Measurements from ENCODE around the gene IGFLR1. TPM values are rescaled to one million over a fixed set of nuclear protein-coding genes. Genes with fewer than 3 reads are reported as not detected.

Gene IGFLR1
- total RNA-seq, 1 donor from 2014 or later = 3.1 TPM

DNA sequence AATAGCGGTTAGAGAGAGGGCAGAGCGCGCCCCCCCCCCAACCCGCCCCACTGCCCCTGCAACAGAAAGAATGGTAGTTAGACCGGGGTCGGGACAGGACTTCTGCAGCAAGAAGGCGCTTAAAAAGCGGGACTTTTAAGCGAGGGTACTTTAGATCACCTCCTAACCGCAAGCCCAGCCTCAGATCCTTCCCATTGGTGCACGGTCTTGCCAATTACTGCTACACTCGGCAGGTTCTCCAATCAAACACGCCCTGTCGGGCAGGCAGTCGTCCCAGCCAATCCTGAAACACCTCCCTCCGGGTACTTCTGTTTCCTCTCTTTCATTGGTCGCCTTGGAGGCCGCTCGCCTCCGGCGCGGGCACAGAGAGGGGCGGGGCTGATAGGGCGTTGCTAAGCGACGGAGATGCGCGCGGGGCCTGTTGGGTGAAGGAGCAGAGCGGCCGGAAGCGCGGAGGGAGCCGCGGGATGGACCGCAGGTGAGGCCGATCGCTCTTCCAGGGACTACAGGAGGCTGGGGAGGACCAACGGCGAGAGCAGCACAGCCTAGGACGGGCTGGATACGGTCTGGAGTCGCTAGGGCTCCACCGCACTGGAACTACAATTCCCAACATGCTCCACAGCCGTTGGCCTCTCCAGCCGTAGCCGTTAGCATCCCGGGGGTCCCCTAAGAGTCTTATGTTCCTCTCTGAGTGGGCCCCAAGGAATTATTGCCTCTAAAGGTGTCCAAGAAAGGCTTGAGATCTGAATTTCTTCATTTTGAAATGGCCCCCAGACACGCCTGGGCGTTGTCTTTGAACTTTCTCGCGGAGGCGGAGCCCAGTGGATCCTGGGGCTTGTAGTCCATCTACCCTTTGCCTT is 15.7 kb upstream of the IGFLR1 start, which contains the start of gene PROSER3:
Gene PROSER3, plus strand, starts transcription at position 428 of the 860 bp plus-strand sequence. Its CDS starts 40 bp downstream, at position 468.
- Mint-ChIP-seq H3K27me3 (ENCODE audit: unreplicated experiment) (no peaks in the 10 kb centered on the region), H3K27ac (ENCODE audit: unreplicated experiment) (peak within 1 kb of the TSS; percentile 96), H3K36me3 (ENCODE audit: unreplicated experiment) (peaks cover 13% of the 10 kb centered on the region), H3K4me1 (ENCODE audit: unreplicated experiment) (peaks cover 25% of the 10 kb centered on the region), H3K4me3 (ENCODE audit: unreplicated experiment) (peak within 1 kb of the TSS; percentile 87), H3K9me3 (ENCODE audit: unreplicated experiment) (no peaks in the 10 kb centered on the region)
- peak; percentile 99 for DNase-seq (ENCODE audit: extremely low spot score, unreplicated experiment)
- TF ChIP-seq CTCF (IDR thresholded peaks at IDR 0.05) = no peak

GRCh38 chr19:35757231-35757748 is 15.0 kb upstream of the IGFLR1 start:
- Mint-ChIP-seq H3K9me3 (ENCODE audit: unreplicated experiment) (no peaks in the 10 kb centered on the region), H3K4me3 (ENCODE audit: unreplicated experiment) (peak overlapping the region; percentile 87), H3K4me1 (ENCODE audit: unreplicated experiment) (peaks cover 25% of the 10 kb centered on the region), H3K27me3 (ENCODE audit: unreplicated experiment) (no peaks in the 10 kb centered on the region), H3K36me3 (ENCODE audit: unreplicated experiment) (peaks cover 13% of the 10 kb centered on the region), H3K27ac (ENCODE audit: unreplicated experiment) (peak overlapping the region; percentile 96)
- peak; percentile 90 for DNase-seq (ENCODE audit: extremely low spot score, unreplicated experiment)
- no peak for TF ChIP-seq CTCF (IDR thresholded peaks at IDR 0.05)

DNA sequence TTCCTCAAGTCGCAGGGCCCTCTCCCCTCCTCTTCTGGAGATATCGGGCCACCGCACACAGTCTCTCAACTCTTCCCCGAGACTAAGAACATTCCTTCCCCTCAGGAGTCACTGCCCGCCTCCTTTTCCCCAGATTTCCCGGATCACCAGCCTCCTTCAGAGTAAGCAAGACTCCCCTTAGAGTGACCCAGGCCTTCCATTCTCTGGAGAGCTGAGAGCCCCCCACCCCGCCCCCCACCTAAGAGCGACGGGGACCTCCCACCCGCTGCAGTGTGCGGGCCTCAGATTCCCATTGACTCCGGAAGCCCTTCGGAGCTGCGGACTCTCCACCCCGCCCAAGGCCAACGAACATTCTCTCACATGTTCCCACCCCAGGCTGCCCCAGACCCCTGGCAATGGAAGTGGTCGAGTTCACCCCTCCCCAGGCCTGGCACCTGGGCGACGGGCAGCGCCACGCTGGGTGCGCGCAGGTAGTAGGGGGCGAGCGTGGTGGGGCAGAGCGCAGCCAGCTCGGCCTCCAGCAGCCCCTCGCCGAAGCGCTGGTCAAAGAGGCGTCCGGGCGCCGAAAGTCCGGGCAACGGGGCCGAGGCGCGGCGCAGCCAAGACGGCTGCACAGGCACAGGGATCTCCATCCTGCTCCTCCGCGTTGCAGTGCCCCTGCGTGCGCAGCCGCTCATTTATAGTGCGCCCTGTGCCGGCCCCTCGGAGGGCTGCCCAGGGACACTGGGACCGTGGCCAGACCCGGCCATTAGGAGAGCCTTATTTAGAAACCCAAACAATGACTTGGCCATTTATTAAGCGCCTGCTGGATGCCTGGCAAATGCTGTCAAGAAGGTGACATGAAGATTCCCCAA is 14.4 kb upstream of the IGFLR1 start, which contains the start of gene HSPB6:
Gene HSPB6, minus strand, starts transcription at position 653 of the 854 bp plus-strand sequence. Its CDS starts 21 bp downstream, at position 632.
- DNase-seq (ENCODE audit: extremely low spot score, unreplicated experiment) = no peak
- H3K9me3 Mint-ChIP-seq (ENCODE audit: unreplicated experiment) = no peaks in the 10 kb centered on the region
- TF ChIP-seq CTCF (IDR thresholded peaks at IDR 0.05) = no peak
- no peaks in the 10 kb centered on the region for H3K27me3 Mint-ChIP-seq (ENCODE audit: unreplicated experiment)
- peak within 1 kb of the TSS; percentile 96 for H3K27ac Mint-ChIP-seq (ENCODE audit: unreplicated experiment)
- peaks cover 7% of the 10 kb centered on the region for H3K36me3 Mint-ChIP-seq (ENCODE audit: unreplicated experiment)
- peaks cover 25% of the 10 kb centered on the region for H3K4me1 Mint-ChIP-seq (ENCODE audit: unreplicated experiment)
- peak within 1 kb of the TSS; percentile 87 for H3K4me3 Mint-ChIP-seq (ENCODE audit: unreplicated experiment)

GRCh38 chr19:35755550-35756376 is 13.5 kb upstream of the IGFLR1 start:
- no peak for TF ChIP-seq CTCF (IDR thresholded peaks at IDR 0.05)
- no peaks in the 10 kb centered on the region for H3K9me3 Mint-ChIP-seq (ENCODE audit: unreplicated experiment)
- H3K27me3 Mint-ChIP-seq (ENCODE audit: unreplicated experiment) = no peaks in the 10 kb centered on the region
- H3K36me3 Mint-ChIP-seq (ENCODE audit: unreplicated experiment) = peaks cover 7% of the 10 kb centered on the region
- H3K27ac Mint-ChIP-seq (ENCODE audit: unreplicated experiment) = peak overlapping the region; percentile 69
- peaks cover 25% of the 10 kb centered on the region for H3K4me1 Mint-ChIP-seq (ENCODE audit: unreplicated experiment)
- no peak overlapping the region for H3K4me3 Mint-ChIP-seq (ENCODE audit: unreplicated experiment)
- no peak for DNase-seq (ENCODE audit: extremely low spot score, unreplicated experiment)

Data from osteocyte (in vitro differentiated cells).